ENCODE data around the gene GBP4. TPM values are rescaled to one million over a fixed set of nuclear protein-coding genes. Genes with fewer than 3 reads are reported as not detected.
"Not testable (repeated sequence)": the region's sequence is repeated elsewhere in the genome, so short reads cannot be mapped to it uniquely, and the experiment has no call there.

The GBP4 gene, protein sequence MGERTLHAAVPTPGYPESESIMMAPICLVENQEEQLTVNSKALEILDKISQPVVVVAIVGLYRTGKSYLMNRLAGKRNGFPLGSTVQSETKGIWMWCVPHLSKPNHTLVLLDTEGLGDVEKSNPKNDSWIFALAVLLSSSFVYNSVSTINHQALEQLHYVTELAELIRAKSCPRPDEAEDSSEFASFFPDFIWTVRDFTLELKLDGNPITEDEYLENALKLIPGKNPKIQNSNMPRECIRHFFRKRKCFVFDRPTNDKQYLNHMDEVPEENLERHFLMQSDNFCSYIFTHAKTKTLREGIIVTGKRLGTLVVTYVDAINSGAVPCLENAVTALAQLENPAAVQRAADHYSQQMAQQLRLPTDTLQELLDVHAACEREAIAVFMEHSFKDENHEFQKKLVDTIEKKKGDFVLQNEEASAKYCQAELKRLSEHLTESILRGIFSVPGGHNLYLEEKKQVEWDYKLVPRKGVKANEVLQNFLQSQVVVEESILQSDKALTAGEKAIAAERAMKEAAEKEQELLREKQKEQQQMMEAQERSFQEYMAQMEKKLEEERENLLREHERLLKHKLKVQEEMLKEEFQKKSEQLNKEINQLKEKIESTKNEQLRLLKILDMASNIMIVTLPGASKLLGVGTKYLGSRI
- 21.8 TPM for total RNA-seq

GRCh38 chr1:89198491-89199072 lies at the start of gene GBP4:
TSS of gene GBP4 (minus strand) at chr1:89198942. CDS start at chr1:89198834, 108 bp downstream.
- Histone ChIP-seq H3K4me1 (ENCODE audit: insufficient read depth, low read length) (peaks cover 31% of the 10 kb centered on the region), H3K4me3 (ENCODE audit: low read length) (peak within 1 kb of the TSS; percentile 86), H3K9me3 (ENCODE audit: low read depth, low read length) (no peaks in the 10 kb centered on the region), H3K27me3 (ENCODE audit: insufficient read depth, low read length) (no peaks in the 10 kb centered on the region)

- Histone ChIP-seq H3K4me1 (ENCODE audit: insufficient read depth, low read length) (no peaks in the 10 kb centered on the region), H3K4me3 (ENCODE audit: low read length) (no peak overlapping the region), H3K27me3 (ENCODE audit: insufficient read depth, low read length) (no peaks in the 10 kb centered on the region), H3K9me3 (ENCODE audit: low read depth, low read length) (peaks cover 4% of the 10 kb centered on the region)
Observed at GRCh38 chr1:89243046-89243445, 44.3 kb upstream of the GBP4 start.

- H3K27me3 ChIP-seq (ENCODE audit: insufficient read depth, low read length) = no peaks in the 10 kb centered on the region
Observed at GRCh38 chr1:89221341-89221740, 22.6 kb upstream of the GBP4 start.

GRCh38 chr1:89219851-89220250 lies 21.1 kb upstream of the GBP4 start:
- H3K9me3 ChIP-seq (ENCODE audit: low read depth, low read length); H3K4me1 ChIP-seq (ENCODE audit: insufficient read depth, low read length); H3K27me3 ChIP-seq (ENCODE audit: insufficient read depth, low read length); H3K4me3 ChIP-seq (ENCODE audit: low read length): not testable (repeated sequence)

More at GRCh38 chr1:89221341-89221740, 22.6 kb upstream of the GBP4 start:
- Histone ChIP-seq H3K4me3 (ENCODE audit: low read length) (no peak overlapping the region), H3K9me3 (ENCODE audit: low read depth, low read length) (no peaks in the 10 kb centered on the region), H3K4me1 (ENCODE audit: insufficient read depth, low read length) (no peaks in the 10 kb centered on the region)

- not testable (repeated sequence) for H3K4me3 ChIP-seq (ENCODE audit: low read length); H3K9me3 ChIP-seq (ENCODE audit: low read depth, low read length); H3K27me3 ChIP-seq (ENCODE audit: insufficient read depth, low read length); H3K4me1 ChIP-seq (ENCODE audit: insufficient read depth, low read length)
Observed at GRCh38 chr1:89218941-89219340, 20.2 kb upstream of the GBP4 start.

DNA sequence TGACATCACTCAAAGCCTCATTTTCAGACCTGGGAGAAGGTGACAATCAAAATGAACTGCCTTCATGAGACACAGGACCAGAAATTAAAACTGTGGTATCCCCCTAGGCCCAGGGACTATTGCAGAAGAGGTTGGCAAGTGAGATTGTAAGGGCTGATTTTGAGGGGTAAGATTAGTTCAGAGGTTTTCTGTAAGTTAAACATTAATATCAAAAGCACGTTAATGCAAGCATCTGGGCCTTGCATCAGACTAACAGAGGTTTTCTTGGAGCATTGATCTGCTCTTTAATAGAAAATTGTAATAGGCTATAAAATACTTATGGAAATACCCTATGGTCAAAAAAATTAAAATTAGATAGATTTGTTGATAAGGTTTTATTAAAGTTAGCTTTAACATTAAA lies 14.6 kb upstream of the GBP4 start:
- H3K4me3 ChIP-seq (ENCODE audit: low read length) = no peak overlapping the region
- H3K4me1 ChIP-seq (ENCODE audit: insufficient read depth, low read length) = no peaks in the 10 kb centered on the region
- H3K27me3 ChIP-seq (ENCODE audit: insufficient read depth, low read length) = no peaks in the 10 kb centered on the region
- peaks cover 6% of the 10 kb centered on the region for H3K9me3 ChIP-seq (ENCODE audit: low read depth, low read length)

- H3K4me1 ChIP-seq (ENCODE audit: insufficient read depth, low read length) = no peaks in the 10 kb centered on the region
- H3K27me3 ChIP-seq (ENCODE audit: insufficient read depth, low read length) = no peaks in the 10 kb centered on the region
- peaks cover 6% of the 10 kb centered on the region for H3K9me3 ChIP-seq (ENCODE audit: low read depth, low read length)
- H3K4me3 ChIP-seq (ENCODE audit: low read length) = no peak overlapping the region
Observed at GRCh38 chr1:89211035-89211634, 12.4 kb upstream of the GBP4 start.

DNA sequence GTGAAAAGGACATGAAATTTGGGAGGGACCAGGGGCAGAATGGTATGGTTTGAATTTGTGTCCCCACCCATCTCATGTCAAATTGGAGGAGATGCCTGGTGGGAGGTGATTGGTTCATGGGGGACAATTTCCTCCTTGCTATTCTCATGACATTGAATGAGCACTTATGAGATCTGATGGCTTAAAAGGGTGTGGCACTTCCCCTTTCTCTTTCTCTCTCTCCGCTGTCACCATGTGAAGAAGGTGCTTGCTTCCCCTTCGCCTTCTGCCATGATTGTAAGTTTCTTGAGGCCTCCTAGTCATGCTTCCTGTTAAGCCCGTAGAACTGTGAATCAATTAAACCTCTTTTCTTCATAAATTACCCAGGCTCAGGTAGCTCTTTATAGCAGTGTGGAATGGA lies 7.6 kb upstream of the GBP4 start:
- H3K27me3 ChIP-seq (ENCODE audit: insufficient read depth, low read length) = no peaks in the 10 kb centered on the region
- H3K4me3 ChIP-seq (ENCODE audit: low read length) = no peak overlapping the region
- peaks cover 2% of the 10 kb centered on the region for H3K4me1 ChIP-seq (ENCODE audit: insufficient read depth, low read length)
- H3K9me3 ChIP-seq (ENCODE audit: low read depth, low read length) = peaks cover 14% of the 10 kb centered on the region

- Histone ChIP-seq H3K4me1 (ENCODE audit: insufficient read depth, low read length) (peaks cover 15% of the 10 kb centered on the region), H3K9me3 (ENCODE audit: low read depth, low read length) (peaks cover 9% of the 10 kb centered on the region), H3K4me3 (ENCODE audit: low read length) (no peak overlapping the region), H3K27me3 (ENCODE audit: insufficient read depth, low read length) (no peaks in the 10 kb centered on the region)
Observed at GRCh38 chr1:89203166-89203565, 4.4 kb upstream of the GBP4 start.

- H3K9me3 ChIP-seq (ENCODE audit: low read depth, low read length) = peaks cover 9% of the 10 kb centered on the region
- H3K4me3 ChIP-seq (ENCODE audit: low read length) = no peak overlapping the region
- peaks cover 25% of the 10 kb centered on the region for H3K4me1 ChIP-seq (ENCODE audit: insufficient read depth, low read length)
Observed at GRCh38 chr1:89201106-89201794, 2.5 kb upstream of the GBP4 start.

GRCh38 chr1:89200663-89201062 lies 1.9 kb upstream of the GBP4 start:
- Histone ChIP-seq H3K4me3 (ENCODE audit: low read length) (no peak overlapping the region), H3K9me3 (ENCODE audit: low read depth, low read length) (peaks cover 9% of the 10 kb centered on the region), H3K4me1 (ENCODE audit: insufficient read depth, low read length) (peaks cover 25% of the 10 kb centered on the region), H3K27me3 (ENCODE audit: insufficient read depth, low read length) (no peaks in the 10 kb centered on the region)

More at GRCh38 chr1:89201106-89201794, 2.5 kb upstream of the GBP4 start:
- H3K27me3 ChIP-seq (ENCODE audit: insufficient read depth, low read length) = no peaks in the 10 kb centered on the region

GRCh38 chr1:89199525-89200031 lies 836 bp upstream of the GBP4 start:
- H3K27me3 ChIP-seq (ENCODE audit: insufficient read depth, low read length) = no peaks in the 10 kb centered on the region
- H3K4me1 ChIP-seq (ENCODE audit: insufficient read depth, low read length) = peaks cover 31% of the 10 kb centered on the region
- H3K9me3 ChIP-seq (ENCODE audit: low read depth, low read length) = no peaks in the 10 kb centered on the region
- H3K4me3 ChIP-seq (ENCODE audit: low read length) = peak overlapping the region; percentile 86

GRCh38 chr1:89198081-89198480 lies 661 bp downstream of the GBP4 start:
- H3K27me3 ChIP-seq (ENCODE audit: insufficient read depth, low read length) = no peaks in the 10 kb centered on the region
- peak overlapping the region; percentile 86 for H3K4me3 ChIP-seq (ENCODE audit: low read length)
- H3K4me1 ChIP-seq (ENCODE audit: insufficient read depth, low read length) = peaks cover 31% of the 10 kb centered on the region
- H3K9me3 ChIP-seq (ENCODE audit: low read depth, low read length) = no peaks in the 10 kb centered on the region

DNA sequence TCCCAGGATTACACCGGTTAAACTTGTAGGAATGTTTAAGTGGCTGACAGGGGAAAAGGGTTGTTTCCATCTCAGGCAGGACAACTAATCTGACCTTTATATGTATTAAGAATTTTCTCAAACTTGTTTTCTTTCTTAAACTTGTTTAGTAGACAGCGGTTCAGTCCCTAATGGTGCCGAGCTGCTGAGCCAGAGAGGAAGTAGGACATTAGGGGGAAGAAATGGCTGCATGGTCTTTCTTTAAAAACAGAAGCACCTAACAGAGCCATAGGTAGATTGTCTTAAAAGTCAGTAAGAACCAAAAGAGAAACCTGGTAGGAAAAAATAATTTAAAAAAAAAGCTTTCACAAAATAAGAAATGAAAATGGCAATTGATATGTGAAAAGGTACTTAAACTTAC lies 3.3 kb downstream of the GBP4 start:
- Histone ChIP-seq H3K4me1 (ENCODE audit: insufficient read depth, low read length) (peaks cover 27% of the 10 kb centered on the region), H3K9me3 (ENCODE audit: low read depth, low read length) (no peaks in the 10 kb centered on the region), H3K27me3 (ENCODE audit: insufficient read depth, low read length) (no peaks in the 10 kb centered on the region), H3K4me3 (ENCODE audit: low read length) (no peak overlapping the region)

All from mononuclear cell (primary cell).